T-helper 2 cell treated with Interferon-gamma antibody and Interleukin-4, amounts not matched to agents 100 ng/mL and 5 ng/mL, for 36 hours (primary cell): ENCODE results near the gene GDF15. TPM values are rescaled to one million over a fixed set of nuclear protein-coding genes. Genes with fewer than 3 reads are reported as not detected.
"Not testable (repeated sequence)": the region's sequence is repeated elsewhere in the genome, so short reads cannot be mapped to it uniquely, and the experiment has no call there.

Experiments
- intact Hi-C: fragments of 100-400 bp; cut with micrococcal nuclease; formaldehyde crosslinking; loops from one replicate; pipeline ENCODE4 v1.15.1; 2023
- total RNA-seq: library from RNA; stranded (reverse); gene quantifications from 2 replicates; pipeline ENCODE4 v1.2.3, GENCODE V29; 2022

Gene GDF15
- total RNA-seq, 1 donor from 2014 or later, result not detected

DNA sequence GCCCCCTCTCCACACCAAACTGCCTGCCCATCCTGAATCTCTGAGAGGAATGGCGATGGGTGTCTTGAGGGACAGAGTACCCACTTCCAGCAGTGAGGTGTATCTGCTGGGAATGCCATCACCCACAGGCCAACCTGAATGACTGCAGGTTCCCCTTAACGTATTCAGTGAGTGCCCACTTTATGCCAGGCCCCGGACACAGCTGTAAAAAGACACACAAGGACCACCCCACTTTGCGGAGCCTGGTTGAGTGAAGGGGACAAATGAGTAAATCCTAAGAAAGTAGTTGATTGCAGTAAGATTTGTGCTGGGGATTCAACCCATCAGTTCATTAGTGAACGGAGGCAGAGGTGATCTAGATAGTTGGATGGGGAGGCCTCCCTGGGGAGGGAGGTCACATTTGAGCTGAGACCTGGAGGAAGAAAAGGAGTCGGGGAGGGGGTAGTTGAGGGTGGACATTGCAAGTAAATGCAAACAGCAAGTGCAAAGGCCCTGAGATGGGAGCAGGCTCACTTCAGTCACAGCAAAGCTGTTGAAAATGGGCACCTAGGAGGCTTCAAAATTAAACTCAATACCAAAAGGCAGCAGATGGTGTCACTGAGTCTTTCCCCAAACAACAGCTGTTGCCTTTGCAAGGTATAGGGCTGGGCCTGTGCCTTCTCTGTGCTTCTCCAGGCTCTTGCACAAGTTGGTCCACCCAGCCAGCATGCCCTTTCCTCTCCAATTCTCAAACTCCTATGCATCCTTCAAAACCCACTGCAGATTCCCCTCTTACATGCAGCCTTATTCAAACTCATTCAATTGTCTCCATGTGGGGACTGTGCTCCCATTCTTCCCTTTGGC, 4.3 kb downstream of the GDF15 start:
- intact Hi-C loops, result no loop called here

DNA sequence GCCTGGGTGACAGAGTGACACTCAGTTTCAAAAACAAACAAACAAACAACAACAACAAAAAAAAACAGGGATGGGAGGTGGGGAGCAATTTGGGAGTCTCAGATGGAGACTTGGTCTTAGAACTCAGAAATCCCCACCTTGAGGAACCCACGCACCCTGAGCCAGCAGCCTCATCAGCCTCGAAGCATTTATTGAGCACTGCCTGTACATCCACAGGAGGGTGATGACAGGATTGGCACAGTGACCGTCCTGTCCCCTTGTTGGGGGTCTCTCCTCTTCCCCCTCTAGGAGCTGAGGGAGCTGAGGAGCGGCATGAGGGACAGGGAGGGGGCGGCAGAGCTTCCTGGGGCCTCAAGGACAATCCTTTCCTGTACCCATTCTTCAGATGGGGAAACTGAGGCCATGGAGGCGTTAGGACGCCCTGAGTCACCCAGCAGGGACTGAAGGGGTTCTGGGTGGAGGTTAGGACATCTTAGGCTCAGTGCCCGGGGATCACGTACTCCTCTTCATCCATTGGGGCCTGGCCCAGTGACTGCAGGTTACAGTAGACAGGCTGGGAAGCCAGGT, 5.6 kb downstream of the GDF15 start:
- intact Hi-C loops, result no loop called here

DNA sequence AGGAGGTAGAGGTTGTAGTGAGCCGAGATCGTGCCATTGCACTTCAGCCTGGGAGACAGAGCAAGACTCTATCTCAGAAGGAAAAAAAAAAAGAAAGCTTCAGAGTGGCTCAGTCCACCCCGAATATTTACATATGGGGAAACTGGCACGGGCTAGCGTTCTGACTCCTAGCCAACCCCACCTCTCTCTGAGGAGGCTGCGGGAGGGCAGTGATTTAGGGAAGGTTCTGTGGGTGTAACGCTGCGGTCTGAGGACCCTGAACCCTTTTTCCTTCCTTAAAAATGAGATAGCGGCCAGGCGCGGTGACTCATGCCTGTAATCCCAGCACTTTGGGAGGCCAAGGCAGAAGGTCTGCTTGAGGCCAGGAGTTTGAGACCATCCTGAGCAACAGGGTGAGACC, 6.5 kb downstream of the GDF15 start:
- intact Hi-C loops, result no loop called here

DNA sequence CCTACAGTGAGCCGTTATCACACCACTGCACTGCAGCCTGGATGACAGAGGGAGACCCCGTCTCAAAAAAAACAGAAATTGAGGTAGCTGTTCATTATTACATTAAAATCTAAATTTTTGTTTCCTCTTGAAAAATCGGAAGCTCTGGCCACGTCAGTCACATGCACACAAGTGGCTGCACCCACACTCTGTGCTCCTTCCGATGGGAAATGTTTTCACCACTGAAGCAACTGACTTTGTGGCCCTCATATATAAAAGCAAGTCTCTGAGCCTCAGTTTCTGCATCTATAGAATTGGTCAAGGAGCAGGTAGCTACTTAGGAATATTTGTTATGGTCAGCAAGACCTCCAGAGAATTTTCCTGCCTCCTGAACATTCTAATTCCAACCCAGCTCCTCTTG, 7.0 kb downstream of the GDF15 start:
- intact Hi-C loops, result no loop called here

DNA sequence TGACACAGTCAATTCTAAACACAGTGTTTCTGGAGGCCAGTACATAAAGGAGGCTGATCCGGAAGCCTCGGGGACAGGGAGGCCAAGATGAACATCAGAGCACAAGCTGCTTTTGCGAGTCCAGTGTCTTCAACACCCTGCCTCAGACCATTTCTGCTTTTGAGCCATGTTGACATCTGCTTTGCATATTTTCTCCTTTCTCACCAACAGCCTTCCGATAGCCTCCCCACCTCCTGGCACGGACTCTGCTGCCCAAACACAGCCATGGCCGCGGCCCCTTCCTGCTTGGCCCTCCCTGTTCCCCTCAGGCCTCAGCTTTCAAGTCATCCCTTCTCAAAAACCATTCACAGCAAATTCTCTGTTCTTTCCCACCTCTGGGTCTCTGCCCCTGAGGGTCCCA, 7.9 kb downstream of the GDF15 start:
- intact Hi-C loops, result no loop called here

DNA sequence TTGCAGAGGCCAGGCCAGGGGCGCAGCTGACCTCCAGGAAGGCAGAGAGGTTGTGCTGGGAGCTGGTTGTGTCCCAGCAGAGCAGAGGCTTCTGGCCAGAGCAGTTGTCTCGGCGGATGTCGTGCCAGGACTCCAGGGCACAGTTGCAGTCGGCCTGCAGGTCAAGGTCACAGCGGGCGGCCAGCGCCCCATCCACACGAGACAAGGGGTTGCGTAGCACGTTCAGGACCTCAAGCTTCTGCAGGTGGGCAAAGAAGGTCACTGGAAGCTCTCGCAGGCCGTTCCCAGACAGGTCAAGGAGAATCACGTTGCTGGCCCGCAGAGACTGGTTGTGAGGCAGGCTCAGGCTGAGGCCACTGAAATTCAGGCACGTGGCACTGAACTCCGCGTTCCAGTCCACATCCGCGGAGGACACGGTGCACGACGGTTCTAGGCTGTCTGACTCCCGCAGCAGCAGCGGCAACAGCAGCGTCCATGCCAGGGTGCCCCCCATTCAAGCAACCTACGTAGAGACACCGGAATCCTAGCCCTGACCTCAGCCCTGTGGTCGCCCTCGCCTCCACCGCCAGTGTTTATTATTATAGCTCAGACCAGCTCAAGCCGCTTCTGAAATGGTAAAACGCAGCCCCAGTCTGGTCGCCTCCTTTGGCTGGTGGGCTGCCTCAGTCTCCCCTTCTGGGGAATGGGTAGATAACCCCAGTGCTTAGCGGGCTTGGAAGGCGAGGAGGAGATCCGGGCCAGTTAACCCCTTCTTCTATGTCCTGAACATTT, 10.7 kb downstream of the GDF15 start:
- intact Hi-C loops, result no loop called here

DNA sequence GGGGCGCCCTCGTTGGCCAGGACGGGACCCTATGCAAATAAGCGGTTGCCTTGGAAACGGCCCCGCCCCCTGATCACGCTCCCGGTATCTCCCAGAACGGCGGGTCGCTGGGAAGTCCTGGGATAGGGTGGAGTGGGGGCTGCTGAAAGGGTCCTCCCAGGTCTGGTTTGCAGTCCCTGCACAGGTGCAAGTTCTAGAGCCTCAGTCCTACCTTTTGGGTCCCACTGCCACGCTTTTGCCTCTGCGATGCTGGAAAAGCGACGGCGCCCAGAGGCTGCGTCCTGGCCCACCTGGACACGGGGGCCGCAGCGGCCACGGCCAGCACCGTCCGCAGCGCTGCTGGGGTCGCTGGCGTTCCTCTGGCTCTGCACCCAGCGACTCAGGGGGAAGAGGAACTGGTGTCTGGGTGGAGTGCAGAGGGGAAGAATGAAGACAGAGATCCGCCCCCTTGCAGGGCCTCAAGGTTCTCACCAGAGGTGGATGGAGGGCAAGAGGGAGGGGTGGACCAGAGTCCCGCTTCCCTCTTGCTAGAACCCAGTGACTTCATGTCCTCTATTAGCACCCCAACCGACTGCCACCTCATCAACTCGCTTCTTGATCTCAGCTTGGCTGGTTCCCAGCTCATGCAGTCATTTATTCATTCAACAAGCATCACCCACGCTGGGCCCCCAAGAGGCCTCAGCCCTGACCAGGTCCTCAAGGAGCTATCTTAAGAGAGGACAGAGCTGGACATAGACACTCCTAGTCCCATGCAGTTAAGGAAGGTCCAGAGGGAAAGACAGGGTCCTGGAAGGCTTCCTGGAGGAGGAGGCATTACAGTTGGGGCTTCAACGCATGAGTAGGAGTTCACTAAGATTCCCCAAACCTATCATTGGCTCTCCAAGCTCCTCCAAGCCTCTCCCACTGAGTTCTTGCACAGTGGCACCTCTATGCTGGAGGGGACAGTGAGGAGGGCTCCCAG, 11.6 kb downstream of the GDF15 start, which contains the start of gene LRRC25:
Gene LRRC25 (minus strand): TSS at position 381 of the 961 bp plus-strand sequence. CDS start 659 bp downstream, outside the sequence.
- intact Hi-C loops, result no loop called here

DNA sequence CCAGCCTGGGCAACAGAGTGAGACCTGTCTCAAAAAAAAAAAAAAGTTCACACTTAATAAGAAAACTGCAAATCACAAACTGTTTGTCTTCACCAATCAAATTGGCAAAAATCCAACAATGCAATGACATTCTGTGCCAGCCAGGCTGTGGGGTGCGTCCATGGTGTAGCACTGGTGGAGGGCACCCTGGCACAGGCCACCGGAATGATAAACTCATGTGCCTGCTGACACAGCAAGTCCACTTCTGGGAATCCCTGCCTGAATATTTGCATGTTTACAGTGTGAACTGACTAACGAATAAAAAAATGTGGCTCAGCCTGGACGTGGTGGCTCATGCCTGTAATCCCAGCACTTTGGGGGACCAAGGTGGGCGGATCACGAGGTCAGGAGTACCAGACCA, 13.1 kb downstream of the GDF15 start:
- intact Hi-C loops, result no loop called here

DNA sequence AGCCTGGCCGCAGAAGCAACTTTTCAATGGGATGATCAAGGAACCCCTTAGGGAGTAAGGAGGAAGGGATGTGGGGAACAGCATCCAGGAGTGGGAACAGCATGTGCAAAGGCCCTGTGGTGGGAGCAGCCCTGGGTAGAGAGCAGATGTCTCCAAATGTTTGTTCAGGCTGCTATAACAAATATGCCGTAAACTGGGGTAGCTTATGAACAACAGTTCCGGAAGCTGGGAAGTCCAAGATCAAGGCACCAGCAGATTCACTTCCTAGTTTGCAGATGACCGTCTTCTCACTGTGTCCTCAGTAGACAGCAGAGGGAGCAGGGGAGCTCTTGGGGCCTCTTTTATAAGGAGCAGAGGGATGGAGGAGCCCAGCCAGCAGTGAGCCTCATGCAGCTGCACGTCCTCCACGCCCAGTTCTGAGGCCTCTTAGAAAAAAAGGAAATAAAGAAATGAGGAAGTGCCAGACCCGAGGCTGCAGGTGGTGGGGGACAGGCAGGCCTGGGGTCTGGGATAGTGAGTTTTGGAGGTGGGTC, 15.7 kb downstream of the GDF15 start:
- intact Hi-C loops, result no loop called here

DNA sequence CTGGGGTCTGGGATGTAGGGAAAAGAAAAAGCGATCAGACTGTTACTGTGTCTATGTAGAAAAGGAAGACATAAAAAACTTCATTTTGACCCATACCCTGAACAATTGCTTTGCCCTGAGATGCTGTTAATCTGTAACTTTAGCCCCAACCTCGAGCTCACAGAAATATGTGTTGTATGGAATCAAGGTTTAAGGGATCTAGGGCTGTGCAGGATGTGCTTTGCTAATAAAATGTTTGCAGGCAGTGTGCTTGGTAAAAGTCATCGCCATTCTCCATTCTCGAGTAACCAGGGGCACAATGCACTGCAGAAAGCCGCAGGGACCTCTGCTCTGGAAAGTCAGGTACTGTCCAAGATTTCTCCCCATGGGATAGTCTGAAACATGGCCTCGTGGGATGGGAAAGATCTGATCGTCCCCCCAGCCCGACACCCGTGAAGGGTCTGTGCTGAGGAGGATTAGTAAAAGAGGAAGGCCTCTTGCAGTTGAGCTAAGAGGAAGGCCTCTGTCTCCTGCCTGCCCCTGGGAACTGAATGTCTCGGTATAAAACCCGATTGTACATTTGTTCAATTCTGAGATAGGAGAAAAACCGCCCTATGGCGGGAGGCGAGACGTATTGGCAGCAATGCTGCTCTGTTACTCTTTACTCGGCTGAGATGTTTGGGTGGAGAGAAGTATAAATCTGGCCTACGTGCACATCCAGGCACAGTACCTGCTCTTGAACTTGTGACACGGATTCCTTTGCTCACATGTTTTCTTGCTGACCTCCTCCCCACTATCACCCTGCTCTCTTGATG, 16.7 kb downstream of the GDF15 start:
- intact Hi-C loops, result not testable (repeated sequence)

DNA sequence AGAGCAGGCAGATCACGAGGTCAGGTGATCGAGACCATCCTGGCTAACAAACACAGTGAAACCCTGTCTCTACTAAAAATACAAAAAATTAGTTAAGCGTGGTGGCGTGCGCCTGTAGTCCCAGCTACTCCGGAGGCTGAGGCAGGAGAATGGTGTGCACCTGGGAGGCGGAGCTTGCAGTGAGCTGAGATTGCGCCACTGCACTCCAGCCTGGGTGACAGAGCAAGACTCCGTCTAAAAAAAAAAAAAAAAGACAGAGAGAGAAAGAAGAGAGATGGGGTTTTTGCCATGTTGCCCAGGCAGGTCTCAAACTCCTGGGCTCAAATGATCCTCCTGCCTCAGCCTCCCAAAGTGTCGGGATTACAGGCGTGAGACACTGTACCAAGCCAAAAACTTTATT, 19.8 kb downstream of the GDF15 start:
- intact Hi-C loops, result not testable (repeated sequence)

DNA sequence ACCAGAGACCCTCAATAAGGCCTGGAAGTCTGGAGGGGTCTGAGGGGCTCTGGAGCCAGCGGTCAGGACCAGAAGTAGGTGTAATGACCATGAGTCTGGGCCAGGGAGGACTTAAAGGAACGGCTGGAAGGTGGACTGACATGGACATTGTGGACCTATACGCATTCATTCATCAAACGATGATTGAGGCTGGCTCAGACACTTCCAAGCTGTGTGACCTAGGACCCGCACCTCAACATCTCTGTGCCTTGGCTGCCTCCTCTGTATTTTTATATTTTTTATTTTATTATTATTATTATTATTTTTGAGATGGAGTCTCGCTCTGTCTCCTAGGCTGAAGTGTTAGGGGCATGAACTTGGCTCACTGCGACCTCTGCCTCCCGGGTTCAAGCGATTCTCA, 20.8 kb downstream of the GDF15 start:
- intact Hi-C loops, result no loop called here

DNA sequence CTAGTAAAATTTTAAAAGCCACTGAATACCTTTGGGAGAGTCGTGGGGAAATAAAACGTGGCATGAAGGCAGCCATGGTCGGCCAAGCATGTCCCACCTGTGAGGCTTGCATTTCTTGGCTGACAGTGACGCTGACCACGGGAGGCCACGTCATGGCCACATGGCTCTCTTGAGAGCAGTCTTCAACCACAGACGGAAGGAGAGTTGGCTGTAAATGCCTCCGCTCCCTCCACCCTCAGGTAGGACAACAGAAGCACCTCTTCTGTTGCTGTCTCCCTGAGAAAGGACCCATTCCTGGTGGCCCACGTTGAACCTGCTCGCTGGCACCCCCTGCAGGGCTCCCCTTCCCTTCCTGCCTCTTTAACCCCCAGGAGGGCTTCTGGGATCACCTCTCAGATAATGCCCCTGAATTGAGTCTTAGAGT, 22.1 kb downstream of the GDF15 start:
- intact Hi-C loops, result no loop called here

DNA sequence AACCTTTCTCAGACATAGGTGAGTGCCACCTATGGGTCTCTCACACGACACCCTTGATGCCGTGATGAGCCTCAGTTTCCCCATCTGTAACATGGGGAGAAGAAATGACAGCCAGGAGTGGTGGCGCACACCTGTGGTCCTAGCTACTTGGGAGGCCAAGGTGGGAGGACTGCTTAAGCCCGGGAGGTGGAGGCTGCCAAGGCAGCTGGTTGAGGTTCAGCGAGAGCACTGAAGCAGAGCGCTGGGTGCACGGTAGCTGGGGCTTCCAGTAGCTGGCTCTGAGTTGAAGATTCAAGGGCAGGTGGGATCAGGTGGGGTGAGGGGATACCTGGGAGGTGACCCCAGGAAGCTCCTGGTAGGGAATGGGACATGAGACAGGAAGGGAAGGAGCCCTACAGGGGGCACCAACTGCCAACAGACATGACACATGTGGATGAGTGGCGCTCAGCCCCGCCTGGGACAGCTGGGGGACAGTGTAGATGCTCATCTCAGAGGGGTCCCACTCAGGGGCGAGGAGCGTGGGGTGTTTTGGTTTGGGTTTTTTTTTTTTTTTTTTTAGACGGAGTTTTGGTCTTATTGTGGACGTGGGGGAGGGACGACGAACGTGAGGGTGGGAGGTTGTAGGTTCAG, 26.8 kb downstream of the GDF15 start:
- intact Hi-C loops, result loop anchor here (5.0 kb wide), 1 partner anchor 70 kb away; the partner anchor contains the start of gene PGPEP1

DNA sequence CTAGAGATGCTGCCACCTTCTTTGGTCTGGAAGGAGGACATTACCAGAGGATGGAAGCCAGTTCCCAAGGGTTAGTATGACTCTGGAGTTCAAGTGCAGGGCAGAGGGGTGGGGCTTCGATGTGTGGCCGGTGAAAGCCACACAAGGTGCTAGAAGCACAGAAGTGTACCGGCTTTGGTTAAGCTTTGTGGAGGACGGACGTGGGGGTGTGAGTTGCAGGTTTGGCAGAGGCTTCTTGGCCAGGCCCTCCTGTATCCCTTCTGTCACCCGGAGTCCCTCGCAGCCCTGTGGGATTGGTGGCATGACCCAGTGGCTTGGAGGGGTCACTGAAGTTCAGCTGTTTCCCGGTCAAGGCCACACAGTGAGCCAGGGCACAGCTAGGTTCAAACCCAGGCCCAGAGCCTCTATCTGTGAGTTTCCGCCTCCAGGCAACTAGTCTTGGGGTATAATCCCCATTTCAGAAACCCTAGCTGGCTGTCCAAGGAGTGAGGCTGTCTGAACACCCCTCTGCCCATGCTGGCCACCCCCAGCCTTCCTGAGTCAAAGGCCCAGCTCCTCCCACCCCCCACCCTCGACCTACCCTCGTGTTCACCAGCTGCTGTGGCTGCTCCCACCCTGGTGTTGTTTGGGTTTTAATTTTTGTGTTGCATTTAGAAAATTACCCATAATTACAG, 28.7 kb downstream of the GDF15 start:
- intact Hi-C loops, result loop anchor here (5.0 kb wide), 4 partner anchors 72 to 212 kb away; partner anchors contain the start of genes LSM4, PGPEP1 and RAB3A

DNA sequence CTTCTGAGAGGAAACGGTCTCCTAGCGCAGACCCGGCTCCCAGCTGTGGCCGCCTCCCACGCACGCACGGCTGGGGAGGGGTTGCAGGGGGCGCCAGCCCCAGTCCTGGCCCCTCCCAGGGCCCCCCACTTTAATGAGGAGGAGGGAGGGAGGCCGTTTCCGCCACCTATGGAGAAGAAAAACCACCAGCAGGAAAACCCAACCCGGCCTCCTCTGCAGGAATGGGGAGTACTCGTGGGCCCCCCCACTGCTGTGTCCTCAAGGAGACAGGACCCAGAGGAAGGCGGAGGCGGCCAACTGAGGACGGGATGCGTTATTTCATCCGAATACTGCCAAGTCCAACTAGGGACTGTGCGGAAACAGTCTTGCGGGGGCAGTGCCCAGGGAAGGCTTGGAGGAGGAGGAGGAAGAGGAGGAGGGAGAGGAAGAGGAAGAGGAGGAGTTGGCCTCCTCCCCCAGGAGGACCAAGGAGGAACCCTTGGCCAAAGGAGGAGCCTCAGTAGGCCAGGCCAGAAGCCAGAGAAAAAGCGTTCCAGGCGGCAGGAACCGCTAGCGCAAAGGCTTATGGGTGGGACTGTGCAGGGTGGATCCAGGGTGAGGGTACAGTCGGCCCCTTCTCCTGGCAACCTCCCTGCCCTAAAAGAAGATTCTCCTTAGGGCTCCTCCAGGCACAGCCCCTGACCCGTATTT, 29.4 kb downstream of the GDF15 start:
- intact Hi-C loops, result loop anchor here (5.0 kb wide), 3 partner anchors 93 to 213 kb away; partner anchors contain the start of genes LSM4 and RAB3A

DNA sequence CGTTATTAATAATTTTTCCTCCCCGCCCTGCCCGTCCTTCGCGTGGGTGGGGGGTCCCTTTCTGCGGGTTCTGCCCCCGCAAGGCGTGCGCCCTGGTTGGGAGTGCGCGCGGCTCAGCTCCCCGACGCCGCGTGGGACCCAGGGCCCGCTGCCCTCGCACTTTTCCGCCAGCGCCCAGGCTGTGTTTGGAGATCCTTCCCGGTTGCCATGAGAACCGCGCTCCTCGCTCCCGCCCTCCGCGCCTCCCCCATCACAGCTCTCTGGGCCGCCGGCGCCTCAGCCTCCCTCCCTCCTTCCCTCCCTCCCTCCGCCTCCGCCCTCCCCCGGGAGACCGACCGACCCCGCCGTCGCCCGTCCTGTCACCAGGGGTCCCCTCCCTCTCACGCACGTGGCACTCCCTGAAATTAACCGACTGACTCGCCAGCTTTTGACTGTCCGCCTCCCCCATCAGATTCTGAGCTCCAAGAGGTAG, 30.9 kb downstream of the GDF15 start:
- intact Hi-C loops, result loop anchor here (5.0 kb wide), 3 partner anchors 95 to 215 kb away; partner anchors contain the start of genes LSM4 and RAB3A
